GM23248 (cell line): ENCODE results near the gene GSTM5.

Source experiments
- EZH2 ChIP-seq: fragments of 200-600 bp; sonication (generic); IDR thresholded peaks from 2 replicates; pipeline ENCODE4 v1.6.1; 2018; ENCODE audit warnings: antibody characterized with exemption, mild to moderate bottlenecking; ENCODE audit not compliant: insufficient read depth, poor library complexity, severe bottlenecking
- EZH2phosphoT487 ChIP-seq: fragments of 200-600 bp; sonication (generic); IDR thresholded peaks from 2 replicates; pipeline ENCODE4 v1.6.1; 2018; ENCODE audit warnings: antibody characterized with exemption, moderate library complexity, mild to moderate bottlenecking, low read depth; ENCODE audit not compliant: insufficient read depth

DNA sequence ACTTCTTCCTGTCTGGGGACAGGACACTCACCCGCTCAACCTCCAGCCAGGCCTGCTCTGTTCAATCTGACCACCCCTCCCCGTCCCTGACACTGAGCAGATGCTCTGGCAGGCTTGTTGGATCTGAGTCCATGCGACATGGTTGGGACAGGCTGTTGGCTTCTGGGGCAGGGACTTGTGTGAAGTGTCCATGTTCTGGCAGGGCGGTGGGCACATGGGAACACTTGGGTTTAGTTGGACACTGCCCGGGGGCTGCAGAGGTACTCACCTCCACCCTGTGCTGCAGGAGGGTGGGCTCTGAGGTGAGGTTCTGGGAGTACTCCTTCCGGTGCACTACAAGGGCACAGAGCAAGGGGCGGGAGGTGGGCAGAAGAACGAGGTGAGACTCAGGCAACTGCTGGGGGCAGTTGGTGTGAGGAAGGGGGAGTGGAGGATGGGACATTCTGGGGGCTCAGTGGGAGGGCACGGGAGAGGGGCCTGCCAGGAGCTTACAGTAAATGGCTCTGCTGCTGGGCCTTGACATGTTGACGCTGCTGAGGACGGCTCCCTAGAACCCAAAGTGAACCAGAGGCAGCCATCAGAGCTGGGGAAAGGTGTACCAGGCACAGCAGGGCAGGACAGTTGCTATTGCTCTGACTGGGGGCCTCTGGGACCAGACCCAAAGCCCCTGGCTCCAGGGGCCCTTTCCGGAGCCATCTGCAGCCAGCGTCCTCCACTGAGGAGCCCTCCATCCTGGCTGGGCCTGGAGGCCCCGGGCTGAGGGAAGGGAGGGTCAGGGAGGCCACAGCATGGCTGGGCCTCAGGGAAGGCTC is 49.4 kb downstream of the GSTM5 start:
- TF ChIP-seq EZH2phosphoT487 (no peak), EZH2 (no peak)
